Adrenal gland (tissue), 12 donors: Measurements from ENCODE around the gene AQP3. TPM values are rescaled to one million over a fixed set of nuclear protein-coding genes. Genes with fewer than 3 reads are reported as not detected.

Experiments
- DNase-seq, 7 donors: peaks; one replicate each; pipeline ENCODE4 v3.0.0-alpha.2; 2019 to 2020
- H3K27ac ChIP-seq, 5 donors: fragments of 200-600 bp; sonication (generic) in 4 of 5; 1 replicate in 3 of 5; 2 replicates in 2 of 5; pipeline versions ENCODE4 v1.5.1 to v1.8.0; 2016 to 2020; ENCODE audit warnings: mild to moderate bottlenecking in 1 of 5
- H3K27me3 ChIP-seq: fragments of 200-600 bp; 2 replicates; pipeline ENCODE4 v1.8.0; 2021
- H3K36me3 ChIP-seq, 2 donors: fragments of 200-600 bp; replicated peaks in 1 of 2; 1 replicate in 1 of 2; 2 replicates in 1 of 2; pipeline versions ENCODE4 v1.5.1 to v1.8.0; 2018 to 2022
- H3K4me1 ChIP-seq, 2 donors: fragments of 200-600 bp; replicated peaks in 1 of 2; 1 replicate in 1 of 2; 2 replicates in 1 of 2; pipeline versions ENCODE4 v1.5.1 to v1.8.0; 2018 to 2021
- H3K4me3 ChIP-seq, 4 donors: fragments of 200-600 bp; sonication (generic) in 3 of 4; one replicate each; pipeline ENCODE4 v1.5.1; 2016 to 2018
- H3K9me3 ChIP-seq, 3 donors: fragments of 200-600 bp; sonication (generic) in 1 of 3; replicated peaks in 1 of 3; 1 replicate in 2 of 3; 2 replicates in 1 of 3; pipeline versions ENCODE4 v1.5.1 to v1.8.0; 2016 to 2021
- CTCF ChIP-seq, 6 experiments: fragments of 450-650 bp in 4 of 6; fragments of 200-600 bp in 2 of 6; sonication (generic) in 1 of 6; IDR thresholded peaks; 1 replicate in 5 of 6; 2 replicates in 1 of 6; pipeline versions ENCODE4 v1.5.1 to v1.8.0; 2016 to 2021; ENCODE audit warnings: antibody characterized with exemption in 6 of 6, mild to moderate bottlenecking in 2 of 6, moderate library complexity in 1 of 6
- POLR2A ChIP-seq, 2 donors: fragments of 450-650 bp; IDR thresholded peaks; one replicate each; pipeline ENCODE4 v1.6.1; 2017; ENCODE audit warnings: antibody characterized with exemption in 2 of 2, mild to moderate bottlenecking in 2 of 2, moderate library complexity in 1 of 2
- WGBS, 4 donors: extraction: QIAGEN DNeasy Blood & Tissue Kit in 2 of 4; methylation state at CpG; one replicate each; pipeline versions ENCODE4 v1.1.5 to v1.1.7; 2013 to 2017; 5-methylcytosine and 5-hydroxymethylcytosine counted together
- intact Hi-C, 2 donors: fragments of 100-400 bp; cut with DNase I; formaldehyde crosslinking; loops; one replicate each; pipeline versions ENCODE4 v1.14.1 to v1.15.0; 2022 to 2023
- polyA plus RNA-seq, 3 donors: library from polyadenylated mRNA; stranded (reverse); fragments of 200-250 nt in 2 of 3; fragments of 350-450 nt in 1 of 3; fragmentation: Illumina TruSeq in 1 of 3; extraction: RNeasy Lipid Tissue Mini Kit (QIAGEN cat#74804) in 1 of 3; gene quantifications; one replicate each; pipeline ENCODE4 v1.2.3, GENCODE V29; 2013 to 2014
- total RNA-seq, 9 donors: library from RNA; depleted of rRNA in 4 of 9; stranded (reverse); fragments of >200 nt in 4 of 9; fragments of 120-200 nt in 1 of 9; fragmentation: NEBNext Ultra II Directional in 1 of 9; extraction: Animal tissue kit (Norgen Biotek cat#: 25700) in 1 of 9; gene quantifications; one replicate each; pipeline versions ENCODE4 v1.1.0 to v1.2.4, GENCODE V29; 2013 to 2023
- donor health status: healthy with polysubstance abuse.
- donor health status: Bipolar disorder and iron deficiency.
- donor health status: DM: yes; HTN: yes; CAD: no.
- donor health status: DM: no; HTN: no; CAD: no.
- donor health status: DM: no; HTN: no; CAD: no.
- donor health status: DM: yes; HTN: yes; CAD: no.

AQP3 gene
- total and polyA plus RNA-seq, 12 donors: 0.88 to 17.9 (median 2.3) TPM

- H3K27me3 ChIP-seq: no peaks in the 10 kb centered on the region
- no peak overlapping the region for H3K4me3 ChIP-seq
- TF ChIP-seq CTCF (IDR thresholded peaks at IDR 0.05) (no peak), POLR2A (IDR thresholded peaks at IDR 0.05) (no peak)
- no peak for DNase-seq
- H3K9me3 ChIP-seq: no peaks in the 10 kb centered on the region
- peaks cover 6 to 12% of the 10 kb centered on the region in 2 donors for H3K4me1 ChIP-seq
- no peaks in the 10 kb centered on the region for H3K36me3 ChIP-seq
- WGBS, 4 donors: 85 to 94% (median 92%) methylated on average over 2 to 5 of the region's 5 CpGs
- intact Hi-C loops: loop anchor here (5.0 to 10.0 kb wide), 2 partner anchors 42 to 75 kb away; no protein-coding TSS in a partner anchor
- no peak overlapping the region for H3K27ac ChIP-seq
These were observed 2.3 kb upstream of the AQP3 start for GRCh38 chr9:33449715-33450114.

GRCh38 chr9:33447799-33448553, 583 bp upstream of the AQP3 start:
- H3K36me3 ChIP-seq: no peaks in the 10 kb centered on the region
- H3K9me3 ChIP-seq: no peaks in the 10 kb centered on the region
- no peak for TF ChIP-seq POLR2A (IDR thresholded peaks at IDR 0.05)
- no peak for TF ChIP-seq CTCF (IDR thresholded peaks at IDR 0.05)
- no peak overlapping the region for H3K27ac ChIP-seq
- WGBS, 4 donors: 40 to 46% (median 44%) methylated on average over 8 to 20 of the region's 20 CpGs
- no peaks in the 10 kb centered on the region for H3K27me3 ChIP-seq
- no peak for DNase-seq
- H3K4me1 ChIP-seq: peaks cover 6 to 12% of the 10 kb centered on the region in 2 donors
- intact Hi-C loops: loop anchor here in 1 of 2 donors (5.0 kb wide), 1 partner anchor 41 kb away; no protein-coding TSS in a partner anchor
- peak overlapping the region in 1 of 4 donors; percentile 59 for H3K4me3 ChIP-seq

GRCh38 chr9:33446240-33446945, 1.0 kb downstream of the AQP3 start:
- WGBS, 4 donors: 68 to 88% (median 76%) methylated on average over 12 of the region's 12 CpGs
- no peaks in the 10 kb centered on the region for H3K27me3 ChIP-seq
- no peak for TF ChIP-seq POLR2A (IDR thresholded peaks at IDR 0.05)
- TF ChIP-seq CTCF (IDR thresholded peaks at IDR 0.05): no peak
- intact Hi-C loops: loop anchor here in 1 of 2 donors (5.0 kb wide), 1 partner anchor 39 kb away; no protein-coding TSS in a partner anchor
- peaks cover 6 to 12% of the 10 kb centered on the region in 2 donors for H3K4me1 ChIP-seq
- H3K4me3 ChIP-seq: peak overlapping the region in 1 of 4 donors; percentile 59
- no peaks in the 10 kb centered on the region for H3K36me3 ChIP-seq
- no peak for DNase-seq
- no peak overlapping the region for H3K27ac ChIP-seq
- H3K9me3 ChIP-seq: no peaks in the 10 kb centered on the region
